Endothelial cell of umbilical vein (primary cell): ENCODE results near the gene PDIA5. TPM values are rescaled to one million over a fixed set of nuclear protein-coding genes. Genes with fewer than 3 reads are reported as not detected.

Experiments used
- BruUV-seq: library from RNA; stranded (reverse); fragments of 400-500 nt; replicated peaks from 2 replicates; lab custom pipeline; 2021; lab: Mats Ljungman, UMichigan
- CTCF ChIA-PET: fragments of 300-600, 350-600 bp; sonication (Branson Sonifier 250); formaldehyde crosslinking; loops from one replicate; lab custom pipeline; 2021; ENCODE audit warnings: antibody characterized with exemption, inconsistent platforms; lab: Charles Lee
- POLR2A ChIA-PET: fragments of 300-600, 350-600 bp; sonication (Branson Sonifier 250); formaldehyde crosslinking; loops from one replicate; lab custom pipeline; 2021; ENCODE audit warnings: antibody characterized with exemption, inconsistent platforms; lab: Charles Lee
- DNase-seq: peaks from one replicate; pipeline ENCODE4 v3.0.0-alpha.2; 2011; ENCODE audit warnings: low read depth, low spot score
- FAIRE-seq: peaks from 2 replicates; lab custom pipeline; 2011; peaks lifted over from hg19 to GRCh38; lab: Jason Lieb, UNC
- H2AFZ ChIP-seq: 2 replicates; pipeline ENCODE4 v1.6.0; 2012; ENCODE audit warnings: low read depth, low read length, control low read depth, inconsistent platforms
- H3K27ac ChIP-seq: 2 replicates; pipeline ENCODE4 v1.5.1; 2011; ENCODE audit warnings: low read depth, mild to moderate bottlenecking, control low read depth, low read length, moderate library complexity; ENCODE audit not compliant: insufficient read depth
- H3K27me3 ChIP-seq, 2 experiments: 2 replicates each; pipeline versions ENCODE4 v1.6.0 to v1.6.1; 2011; ENCODE audit warnings: low read length in 2 of 2, mixed read lengths in 1 of 2; ENCODE audit not compliant: control insufficient read depth in 2 of 2, insufficient read depth in 2 of 2
- H3K36me3 ChIP-seq, 2 experiments: 2 replicates in 1 of 2; 3 replicates in 1 of 2; pipeline ENCODE4 v1.5.1; 2011; ENCODE audit warnings: low read length in 2 of 2, mild to moderate bottlenecking in 1 of 2, moderate library complexity in 1 of 2; ENCODE audit not compliant: control insufficient read depth in 2 of 2, insufficient read depth in 2 of 2; ENCODE audit errors: extremely low read depth in 1 of 2
- H3K4me1 ChIP-seq: 3 replicates; pipeline ENCODE4 v1.5.1; 2011; ENCODE audit warnings: mild to moderate bottlenecking, low read length; ENCODE audit not compliant: control insufficient read depth, insufficient read depth; ENCODE audit errors: extremely low read depth
- H3K4me2 ChIP-seq: 2 replicates; pipeline ENCODE4 v1.6.1; 2011; ENCODE audit warnings: low read length, control low read depth, mixed read lengths; ENCODE audit not compliant: insufficient read depth
- H3K4me3 ChIP-seq, 3 experiments: fragments of 200-600 bp in 1 of 3; sonication (generic), shearing (Covaris generic) in 1 of 3; replicated peaks in 1 of 3; 2 replicates each; pipeline ENCODE4 v1.5.1; 2011 to 2016; ENCODE audit warnings: control low read depth in 3 of 3, low read length in 3 of 3, mild to moderate bottlenecking in 2 of 3, inconsistent platforms in 1 of 3, low read depth in 1 of 3, moderate library complexity in 1 of 3; ENCODE audit not compliant: insufficient read depth in 1 of 3
- H3K79me2 ChIP-seq: 2 replicates; pipeline ENCODE4 v1.6.0; 2012; ENCODE audit warnings: low read length, inconsistent platforms; ENCODE audit not compliant: control insufficient read depth, insufficient read depth
- H3K9ac ChIP-seq: replicated peaks from 2 replicates; pipeline ENCODE3; 2011; ENCODE audit warnings: low read length, control low read depth; ENCODE audit not compliant: insufficient read depth; ENCODE audit errors: extremely low read depth
- H3K9me1 ChIP-seq: replicated peaks from 3 replicates; pipeline ENCODE4 v1.6.0; 2011; ENCODE audit warnings: mild to moderate bottlenecking, low read length; ENCODE audit not compliant: control insufficient read depth, insufficient read depth; ENCODE audit errors: extremely low read depth
- H3K9me3 ChIP-seq: replicated peaks from 2 replicates; pipeline ENCODE4 v1.5.1; 2012; ENCODE audit warnings: low read length, inconsistent platforms; ENCODE audit not compliant: control insufficient read depth, insufficient read depth
- H4K20me1 ChIP-seq: replicated peaks from 2 replicates; pipeline ENCODE3; 2011; ENCODE audit warnings: mild to moderate bottlenecking, low read length; ENCODE audit not compliant: control insufficient read depth, insufficient read depth; ENCODE audit errors: extremely low read depth
- CTCF ChIP-seq, 2 donors: IDR thresholded peaks; 1 replicate in 1 of 2; 2 replicates in 1 of 2; pipeline ENCODE4 v1.5.1; 2011; ENCODE audit warnings: low read length in 2 of 2, mild to moderate bottlenecking in 2 of 2, moderate library complexity in 2 of 2, control low read depth in 1 of 2, inconsistent platforms in 1 of 2, low read depth in 1 of 2; ENCODE audit not compliant: insufficient read depth in 1 of 2; ENCODE audit errors: extremely low read depth in 1 of 2
- EZH2 ChIP-seq: IDR thresholded peaks from 2 replicates; pipeline ENCODE4 v1.6.1; 2012; ENCODE audit warnings: borderline replicate concordance, low read depth, mild to moderate bottlenecking, moderate library complexity, low read length, inconsistent platforms; ENCODE audit not compliant: severe bottlenecking
- FOS ChIP-seq: IDR thresholded peaks from 2 replicates; pipeline ENCODE4 v1.6.1; 2011; ENCODE audit warnings: mild to moderate bottlenecking, low read length, moderate library complexity, borderline replicate concordance; ENCODE audit not compliant: insufficient read depth
- GATA2 ChIP-seq: IDR thresholded peaks from 2 replicates; pipeline ENCODE4 v1.7.0; 2011; ENCODE audit warnings: low read depth, mild to moderate bottlenecking, moderate library complexity, mixed read lengths, low read length; ENCODE audit not compliant: insufficient read length, insufficient read depth
- MAX ChIP-seq: IDR thresholded peaks from 2 replicates; pipeline ENCODE4 v1.6.1; 2011; ENCODE audit not compliant: insufficient read depth, insufficient read length
- MYC ChIP-seq: IDR thresholded peaks from one replicate; pipeline ENCODE4 v1.6.1; 2011; ENCODE audit warnings: mild to moderate bottlenecking, low read depth, low read length
- POLR2A ChIP-seq: IDR thresholded peaks from 2 replicates; pipeline ENCODE4 v1.6.1; 2012; ENCODE audit warnings: low read depth, mild to moderate bottlenecking, control low read depth, low read length
- POLR2AphosphoS5 ChIP-seq: IDR thresholded peaks from 2 replicates; pipeline ENCODE4 v1.6.1; 2012; ENCODE audit warnings: low read depth, mild to moderate bottlenecking, control low read depth, low read length, moderate library complexity; ENCODE audit not compliant: insufficient read depth
- dilution Hi-C: fragments of 300-500 bp; cut with MboI; formaldehyde crosslinking; loops from one replicate; pipeline ENCODE4 v1.15.0; 2019; ENCODE audit warnings: low sequenced_read_pairs; ENCODE audit not compliant: extremely low pct_ligation_motif_present
- intact Hi-C: fragments of 100-400 bp; cut with micrococcal nuclease; formaldehyde crosslinking; loops from one replicate; pipeline ENCODE4 v1.10.0; 2022
- polyA plus RNA-seq, 4 experiments: library from polyadenylated mRNA; depleted of rRNA in 3 of 4; stranded (reverse) in 3 of 4; unstranded in 1 of 4; fragments of >200 nt; gene quantifications; 2 replicates each; pipeline versions ENCODE4 v1.2.1 to v1.2.3, GENCODE V29; 2011 to 2012; ENCODE audit warnings: missing spikeins in 1 of 4
- total RNA-seq: library from RNA; stranded (reverse); gene quantifications from 2 replicates; pipeline ENCODE4 v1.2.3, GENCODE V29; 2021

PDIA5 gene
- total and polyA plus RNA-seq, 2 donors (not counting 3 experiments of a cell fraction or from before 2014, with no cell fraction given) = 55.7 to 85.6 TPM

GRCh38 chr3:123156276-123156995 lies 89.6 kb downstream of the PDIA5 start:
- Histone ChIP-seq H3K4me3 (no peak overlapping the region), H3K9ac (no peak overlapping the region), H3K4me1 (peaks cover 10% of the 10 kb centered on the region), H3K27ac (no peak overlapping the region), H3K27me3 (no peaks in the 10 kb centered on the region), H3K4me2 (no peak overlapping the region), H3K79me2 (no peaks in the 10 kb centered on the region), H2AFZ (no peak overlapping the region), H3K36me3 (peaks cover 15 to 41% of the 10 kb centered on the region in 2 experiments), H3K9me1 (no peaks in the 10 kb centered on the region), H3K9me3 (no peaks in the 10 kb centered on the region), H4K20me1 (no peaks in the 10 kb centered on the region)
- BruUV-seq = no TSS peak
- intact Hi-C loops = no loop called here
- FAIRE-seq = no peak
- dilution Hi-C loops = no loop called here
- TF ChIP-seq POLR2AphosphoS5 (no peak), CTCF (IDR thresholded peaks at IDR 0.05; ENCODE audit: extremely low read depth in 1 of 2, insufficient read depth in 1 of 2, low read depth in 1 of 2, low read length in 2 of 2) (no peak), GATA2 (no peak), FOS (no peak), MYC (no peak), POLR2A (no peak), EZH2 (no peak), MAX (no peak)
- ChIA-PET CTCF (interaction anchor here (0.9 to 1.4 kb wide), 3 partner anchors 9 to 215 kb away, joined by 3 to 4 read pairs (median 3); no protein-coding TSS in a partner anchor), POLR2A (no interaction called here)
- DNase-seq = no peak
